ENCODE data around the gene ITGA8. TPM values are rescaled to one million over a fixed set of nuclear protein-coding genes. Genes with fewer than 3 reads are reported as not detected.

ITGA8 gene
- total and polyA plus RNA-seq, 2 of the 13 experiments (the other 11 are each of a cell fraction or from before 2014, with no cell fraction given): not detected

DNA sequence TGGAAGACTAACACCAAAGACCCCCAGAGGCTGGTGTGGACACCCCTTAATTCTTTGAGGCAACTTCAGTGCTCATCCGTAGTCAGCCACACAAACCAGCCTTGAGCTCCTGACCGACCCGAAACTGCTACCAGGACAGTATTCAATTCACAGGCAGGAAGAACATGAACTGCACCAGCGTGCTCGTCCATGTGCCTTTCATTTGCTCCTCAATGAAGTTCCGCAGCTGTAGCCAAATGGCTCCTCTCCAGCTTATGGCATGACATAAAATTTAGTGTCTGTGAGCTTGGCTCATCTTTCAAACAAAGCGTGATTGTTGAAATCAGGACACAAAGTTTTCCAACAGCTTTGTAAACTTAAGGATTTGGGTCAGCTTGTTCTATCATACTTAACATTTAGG lies 204.5 kb downstream of the ITGA8 start:
- H2AFZ ChIP-seq (ENCODE audit: low read length): no peak overlapping the region
- no peaks in the 10 kb centered on the region for H3K36me3 ChIP-seq (replicated peaks in 1 of 2; ENCODE audit: control insufficient read depth in 1 of 2, insufficient read depth in 2 of 2, low read length in 2 of 2)
- H3K27ac ChIP-seq (ENCODE audit: extremely low read length, insufficient read depth, low read length): no peak overlapping the region
- TF ChIP-seq, protein P1, sequence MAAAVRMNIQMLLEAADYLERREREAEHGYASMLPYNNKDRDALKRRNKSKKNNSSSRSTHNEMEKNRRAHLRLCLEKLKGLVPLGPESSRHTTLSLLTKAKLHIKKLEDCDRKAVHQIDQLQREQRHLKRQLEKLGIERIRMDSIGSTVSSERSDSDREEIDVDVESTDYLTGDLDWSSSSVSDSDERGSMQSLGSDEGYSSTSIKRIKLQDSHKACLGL (CRISPR knock-in tag; IDR thresholded peaks at IDR 0.05): no peak
- TF ChIP-seq FLYWCH1 (CRISPR knock-in tag; IDR thresholded peaks at IDR 0.05) (no peak), ZNF775 (CRISPR knock-in tag; IDR thresholded peaks at IDR 0.05; ENCODE audit: borderline replicate concordance) (no peak), ZMAT3 (CRISPR knock-in tag; conservative IDR thresholded peaks at IDR 0.05) (no peak), PHF5A (CRISPR knock-in tag; IDR thresholded peaks at IDR 0.05; ENCODE audit: low read depth, unreplicated experiment) (no peak), ZNF292 (CRISPR knock-in tag; IDR thresholded peaks at IDR 0.05; ENCODE audit: borderline replicate concordance, low read depth) (no peak), ZNF780A (CRISPR knock-in tag; IDR thresholded peaks at IDR 0.05) (no peak), ZNF253 (CRISPR knock-in tag; IDR thresholded peaks at IDR 0.05; ENCODE audit: borderline replicate concordance) (no peak), HIC2 (CRISPR knock-in tag; IDR thresholded peaks at IDR 0.05; ENCODE audit: low read depth) (no peak), HNF4A (CRISPR knock-in tag; IDR thresholded peaks at IDR 0.05) (no peak)
- TF ChIP-seq, protein P2, sequence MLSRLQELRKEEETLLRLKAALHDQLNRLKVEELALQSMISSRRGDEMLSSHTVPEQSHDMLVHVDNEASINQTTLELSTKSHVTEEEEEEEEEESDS (CRISPR knock-in tag; IDR thresholded peaks at IDR 0.05; ENCODE audit: borderline replicate concordance): no peak
- TF ChIP-seq, protein P3, sequence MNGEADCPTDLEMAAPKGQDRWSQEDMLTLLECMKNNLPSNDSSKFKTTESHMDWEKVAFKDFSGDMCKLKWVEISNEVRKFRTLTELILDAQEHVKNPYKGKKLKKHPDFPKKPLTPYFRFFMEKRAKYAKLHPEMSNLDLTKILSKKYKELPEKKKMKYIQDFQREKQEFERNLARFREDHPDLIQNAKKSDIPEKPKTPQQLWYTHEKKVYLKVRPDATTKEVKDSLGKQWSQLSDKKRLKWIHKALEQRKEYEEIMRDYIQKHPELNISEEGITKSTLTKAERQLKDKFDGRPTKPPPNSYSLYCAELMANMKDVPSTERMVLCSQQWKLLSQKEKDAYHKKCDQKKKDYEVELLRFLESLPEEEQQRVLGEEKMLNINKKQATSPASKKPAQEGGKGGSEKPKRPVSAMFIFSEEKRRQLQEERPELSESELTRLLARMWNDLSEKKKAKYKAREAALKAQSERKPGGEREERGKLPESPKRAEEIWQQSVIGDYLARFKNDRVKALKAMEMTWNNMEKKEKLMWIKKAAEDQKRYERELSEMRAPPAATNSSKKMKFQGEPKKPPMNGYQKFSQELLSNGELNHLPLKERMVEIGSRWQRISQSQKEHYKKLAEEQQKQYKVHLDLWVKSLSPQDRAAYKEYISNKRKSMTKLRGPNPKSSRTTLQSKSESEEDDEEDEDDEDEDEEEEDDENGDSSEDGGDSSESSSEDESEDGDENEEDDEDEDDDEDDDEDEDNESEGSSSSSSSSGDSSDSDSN (CRISPR knock-in tag; IDR thresholded peaks at IDR 0.05): no peak
- TF ChIP-seq, protein P4, sequence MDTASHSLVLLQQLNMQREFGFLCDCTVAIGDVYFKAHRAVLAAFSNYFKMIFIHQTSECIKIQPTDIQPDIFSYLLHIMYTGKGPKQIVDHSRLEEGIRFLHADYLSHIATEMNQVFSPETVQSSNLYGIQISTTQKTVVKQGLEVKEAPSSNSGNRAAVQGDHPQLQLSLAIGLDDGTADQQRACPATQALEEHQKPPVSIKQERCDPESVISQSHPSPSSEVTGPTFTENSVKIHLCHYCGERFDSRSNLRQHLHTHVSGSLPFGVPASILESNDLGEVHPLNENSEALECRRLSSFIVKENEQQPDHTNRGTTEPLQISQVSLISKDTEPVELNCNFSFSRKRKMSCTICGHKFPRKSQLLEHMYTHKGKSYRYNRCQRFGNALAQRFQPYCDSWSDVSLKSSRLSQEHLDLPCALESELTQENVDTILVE (CRISPR knock-in tag; IDR thresholded peaks at IDR 0.05): no peak
- POLR2A ChIA-PET: no interaction called here
- CTCF ChIA-PET (ENCODE audit: low intra/inter-chr PET ratio, low total read pairs): no interaction called here
- intact Hi-C loops (cut with micrococcal nuclease; ENCODE audit: unreplicated experiment): no loop called here
- in situ Hi-C loops (cut with HindIII; ENCODE audit: extremely low pct_ligation_motif_present, low pct_unique_long_range_greater_than_20kb): no loop called here
- peaks cover 0 to 8% of the 10 kb centered on the region in 2 experiments; a peak in 1 of 5 replicates for H3K27me3 ChIP-seq (ENCODE audit: control insufficient read depth in 1 of 2, insufficient read depth in 2 of 2, low read length in 2 of 2)
- no peak for FAIRE-seq
- no peaks in the 10 kb centered on the region for H4K20me1 ChIP-seq (ENCODE audit: insufficient read depth, low read length)
- no peak for DNase-seq (ENCODE audit: low spot score)
- no TSS peak for BruUV-seq (replicated peaks)
- no peak overlapping the region for H3K4me3 ChIP-seq (replicated peaks in 1 of 3; ENCODE audit: insufficient read depth in 1 of 3, low read depth in 2 of 3, low read length in 3 of 3)
- no peaks in the 10 kb centered on the region for H3K9me3 ChIP-seq (ENCODE audit: low read length)
- H3K79me2 ChIP-seq (ENCODE audit: insufficient read depth, low read length): no peaks in the 10 kb centered on the region
- H3K4me2 ChIP-seq (ENCODE audit: low read depth, low read length): no peak overlapping the region
- no peak overlapping the region for H3K9ac ChIP-seq (ENCODE audit: insufficient read depth, low read depth, low read length)
- no peak for ATAC-seq
- H3K4me1 ChIP-seq (ENCODE audit: insufficient read depth, low read length): no peaks in the 10 kb centered on the region
- WGBS (ENCODE audit: low lambda C conversion rate): 20% methylated on average over 7 of the region's 7 CpGs

All from HepG2 (cell line).